ENCODE data around the gene LCTL.
"Not testable (repeated sequence)": the region's sequence is repeated elsewhere in the genome, so short reads cannot be mapped to it uniquely, and the experiment has no call there.

GRCh38 chr15:66500346-66500745 is 65.5 kb downstream of the LCTL start:
- TF ChIP-seq CTCF (IDR thresholded peaks at IDR 0.05; ENCODE audit: insufficient read depth, low read depth, low read length); EZH2 (IDR thresholded peaks at IDR 0.05; ENCODE audit: insufficient read depth, low read length): not testable (repeated sequence)
